ENCODE results near the gene SBF2.
"Not testable (repeated sequence)": the region's sequence is repeated elsewhere in the genome, so short reads cannot be mapped to it uniquely, and the experiment has no call there.

Gene SBF2

DNA sequence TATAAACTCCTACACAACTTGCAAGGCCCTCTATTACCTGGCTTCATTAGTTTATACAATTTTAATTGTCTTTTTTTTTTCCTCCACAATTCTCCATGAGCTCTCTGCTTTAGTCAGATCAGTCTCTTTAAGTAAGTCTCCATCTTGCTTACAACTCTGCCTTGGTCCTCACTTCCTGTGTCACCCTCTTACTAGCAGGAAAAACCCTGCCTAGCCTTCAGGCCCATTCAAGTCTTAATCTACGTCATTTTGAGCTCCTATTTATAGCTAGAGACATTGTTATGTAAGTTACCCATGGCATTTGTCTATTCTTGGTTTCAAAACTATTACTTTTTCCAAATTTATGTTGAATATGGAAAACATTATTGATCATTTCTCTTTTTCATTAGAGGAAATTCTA, 177.4 kb downstream of the SBF2 start:
- no peak for DNase-seq (ENCODE audit: low spot score)

GRCh38 chr11:10114593-10115404, 179.2 kb downstream of the SBF2 start:
- no peak for DNase-seq (ENCODE audit: low spot score)

GRCh38 chr11:10113852-10114251, 180.2 kb downstream of the SBF2 start:
- DNase-seq (ENCODE audit: low spot score): no peak

- peak; percentile 24 for DNase-seq (ENCODE audit: low spot score)
Measured at GRCh38 chr11:10109806-10110205, 184.2 kb downstream of the SBF2 start.

- peak; percentile 64 for DNase-seq (ENCODE audit: low spot score)
Measured at GRCh38 chr11:10108915-10109680, 184.9 kb downstream of the SBF2 start.

DNA sequence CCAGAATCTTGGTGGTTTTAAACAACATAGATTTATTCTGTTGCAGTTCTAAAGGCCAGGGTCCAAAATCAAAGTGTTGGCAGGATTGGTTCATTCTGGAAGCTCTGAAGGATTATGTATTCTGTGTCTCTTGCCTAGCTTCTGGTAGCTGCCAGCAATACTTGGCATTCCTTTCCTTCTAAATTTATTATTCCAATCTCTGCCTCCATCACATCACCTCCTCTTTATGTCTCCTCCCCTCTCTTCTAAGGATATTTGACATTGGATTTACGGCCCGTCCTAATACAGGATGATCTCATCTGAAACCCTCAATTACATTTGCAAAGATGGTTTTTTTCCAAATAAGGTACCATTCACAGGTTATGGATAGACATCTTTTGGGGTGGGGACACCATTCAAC, 186.5 kb downstream of the SBF2 start:
- no peak for DNase-seq (ENCODE audit: low spot score)

DNA sequence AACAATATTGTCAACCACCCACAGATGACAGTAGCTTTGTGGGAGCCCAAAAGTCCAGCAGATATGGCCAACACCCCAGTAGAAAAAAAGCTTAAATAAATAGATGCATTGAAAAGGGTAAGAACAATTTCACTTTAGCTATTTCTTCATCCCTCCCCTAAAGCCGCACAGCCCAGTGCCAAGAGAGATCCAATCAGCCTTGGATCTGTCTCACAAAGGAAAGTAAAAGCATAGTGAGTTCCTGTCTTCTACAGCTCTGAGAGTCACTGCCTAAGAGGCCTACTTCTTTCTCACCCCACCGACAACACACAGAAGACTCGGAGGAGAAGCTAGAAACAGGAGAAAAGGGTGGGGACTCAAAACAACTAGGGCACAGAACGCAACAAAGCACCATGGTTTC, 196.4 kb downstream of the SBF2 start:
- DNase-seq (ENCODE audit: low spot score): no peak

DNA sequence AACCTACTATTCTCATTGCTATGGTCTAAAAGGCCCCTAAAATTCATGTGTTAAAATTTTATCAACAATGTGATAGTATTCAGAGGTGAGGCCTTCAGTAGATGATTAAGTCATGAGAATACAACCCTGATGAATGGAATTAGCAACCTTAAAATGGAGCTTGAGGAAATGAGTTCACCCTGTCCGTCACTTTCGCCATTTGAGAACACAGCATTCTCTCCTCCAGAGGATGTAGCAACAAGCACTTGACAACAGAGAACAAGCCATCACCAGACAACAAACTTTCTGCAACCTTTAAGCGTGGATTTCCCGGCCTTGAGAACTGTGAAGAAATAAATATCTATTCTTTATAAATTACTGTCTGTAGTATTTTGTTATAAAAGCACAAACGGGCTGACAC, 197.0 kb downstream of the SBF2 start:
- DNase-seq (ENCODE audit: low spot score): no peak

GRCh38 chr11:10095412-10096208, 198.4 kb downstream of the SBF2 start:
- DNase-seq (ENCODE audit: low spot score): no peak

- no peak for DNase-seq (ENCODE audit: low spot score)
Measured at GRCh38 chr11:10092426-10092825, 201.6 kb downstream of the SBF2 start.

DNA sequence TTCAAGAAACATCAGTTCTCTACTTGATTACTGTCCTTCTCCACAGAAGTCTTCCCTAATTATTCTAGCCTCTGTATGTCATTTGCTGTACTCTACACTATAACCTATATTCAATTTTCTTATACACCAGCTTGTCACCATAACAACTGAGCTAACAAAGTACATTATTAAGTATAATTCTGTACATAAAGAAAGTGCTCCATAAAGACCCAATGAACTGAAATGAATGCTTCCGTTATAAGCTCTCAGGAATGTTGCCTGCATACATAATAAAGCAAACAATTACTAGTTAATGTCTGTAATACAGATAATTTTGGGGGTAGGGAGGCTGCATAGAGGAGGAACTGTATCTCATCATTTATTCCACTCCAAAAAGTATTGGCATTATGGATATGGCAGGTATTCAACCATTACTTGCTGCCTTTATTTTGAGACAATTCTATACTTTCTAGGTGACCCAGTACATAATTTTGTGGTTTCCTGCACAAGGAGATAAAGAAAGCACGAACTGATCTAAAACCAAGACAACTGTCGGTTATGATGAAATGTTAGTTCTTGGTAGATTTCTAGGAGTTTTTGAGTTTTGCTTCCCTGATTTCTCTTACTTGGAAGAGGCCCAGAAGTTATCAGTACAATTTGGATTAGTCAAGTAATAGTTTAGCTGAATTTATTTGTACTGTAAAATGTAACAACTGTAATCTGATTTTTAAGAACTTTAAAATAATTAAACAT, 202.5 kb downstream of the SBF2 start:
- no peak for DNase-seq (ENCODE audit: low spot score)

- DNase-seq (ENCODE audit: low spot score): not testable (repeated sequence)
Measured at GRCh38 chr11:10087923-10088225, 206.1 kb downstream of the SBF2 start.

DNA sequence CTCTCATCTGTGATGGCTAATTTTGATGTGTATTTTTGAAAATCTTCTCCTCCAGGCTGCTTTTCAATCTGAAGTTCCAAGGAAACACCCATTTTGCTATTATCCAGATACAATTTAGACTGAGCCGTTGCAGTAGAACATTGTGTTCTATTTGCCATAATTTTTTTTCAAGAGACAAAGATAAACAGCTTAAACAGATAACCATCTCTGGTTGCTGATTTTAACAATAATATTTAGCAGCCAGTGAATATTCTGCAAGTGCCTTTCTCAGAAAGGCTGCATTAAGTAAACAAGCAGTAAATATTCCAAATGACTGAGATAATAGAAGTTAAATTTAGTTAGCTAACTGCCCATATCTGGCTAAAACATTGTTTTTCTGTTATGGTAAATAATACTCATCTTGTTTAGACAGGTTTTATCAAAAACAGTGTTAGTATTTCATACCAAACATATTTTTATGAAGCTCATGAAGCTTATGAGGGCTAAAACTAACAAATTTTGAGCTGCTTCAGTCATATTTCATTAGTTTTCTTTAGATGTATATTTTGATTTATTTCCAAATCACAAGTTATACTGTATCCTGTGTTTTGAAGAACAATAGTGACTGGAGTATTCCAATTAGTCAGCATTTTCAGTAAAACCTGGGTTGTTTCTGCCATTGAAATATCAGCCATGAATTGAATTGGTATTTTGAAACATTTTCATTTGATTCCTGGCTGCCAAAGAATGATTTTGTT, 206.7 kb downstream of the SBF2 start:
- no peak for DNase-seq (ENCODE audit: low spot score)

DNA sequence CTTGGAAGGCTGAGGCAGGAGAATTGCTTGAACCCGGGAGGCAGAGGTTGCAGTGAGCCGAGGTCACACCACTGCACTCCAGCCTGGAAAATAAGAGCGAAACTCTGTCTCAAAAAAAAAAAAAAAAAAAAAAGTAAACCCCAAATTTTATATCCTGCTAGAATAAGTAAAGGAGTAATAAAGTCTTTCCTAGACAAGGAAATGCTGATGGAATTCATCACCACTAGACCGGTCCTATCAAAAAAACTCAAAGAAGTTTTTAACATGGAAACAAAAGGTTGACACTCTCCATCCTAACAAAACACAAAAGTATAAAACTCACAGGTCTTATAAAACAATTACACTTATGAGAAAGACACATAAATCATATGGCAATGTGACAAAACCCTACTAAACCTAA, 213.9 kb downstream of the SBF2 start:
- DNase-seq (ENCODE audit: low spot score): no peak

DNA sequence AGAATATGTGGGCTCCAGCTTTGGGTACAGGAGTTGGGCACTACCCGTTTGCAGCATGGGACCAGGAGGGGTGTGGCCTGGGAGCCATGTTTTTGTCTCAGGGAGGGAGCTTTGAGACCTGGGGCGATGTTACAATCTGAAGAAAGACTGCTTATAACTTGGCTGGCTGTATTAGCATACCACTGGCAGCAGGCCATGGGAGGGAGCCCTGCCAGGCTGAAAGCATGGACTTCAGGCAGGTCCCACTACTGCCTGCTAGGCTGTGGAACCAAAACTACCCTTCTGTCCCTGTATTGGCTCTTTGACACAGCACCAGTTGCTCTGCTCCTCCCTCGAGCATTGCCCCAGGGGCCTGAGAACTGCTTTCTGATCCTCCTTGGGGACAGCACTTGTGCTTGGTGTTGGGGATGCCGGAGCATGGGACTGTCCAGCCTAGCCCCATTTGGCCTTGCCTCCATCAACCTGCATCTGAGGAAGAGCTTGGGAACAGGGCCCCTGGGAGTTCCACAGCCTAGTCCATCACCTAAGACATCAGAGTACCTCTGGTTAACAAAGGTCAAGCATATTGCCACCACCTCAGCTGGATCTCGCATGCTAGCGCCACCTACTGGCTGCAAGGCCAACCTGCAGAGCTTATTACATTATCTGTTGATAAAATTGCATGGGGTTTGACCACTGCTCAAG, 217.4 kb downstream of the SBF2 start:
- DNase-seq (ENCODE audit: low spot score): peak; percentile 3

- no peak for DNase-seq (ENCODE audit: low spot score)
Measured at GRCh38 chr11:10075141-10075540, 218.9 kb downstream of the SBF2 start.

DNA sequence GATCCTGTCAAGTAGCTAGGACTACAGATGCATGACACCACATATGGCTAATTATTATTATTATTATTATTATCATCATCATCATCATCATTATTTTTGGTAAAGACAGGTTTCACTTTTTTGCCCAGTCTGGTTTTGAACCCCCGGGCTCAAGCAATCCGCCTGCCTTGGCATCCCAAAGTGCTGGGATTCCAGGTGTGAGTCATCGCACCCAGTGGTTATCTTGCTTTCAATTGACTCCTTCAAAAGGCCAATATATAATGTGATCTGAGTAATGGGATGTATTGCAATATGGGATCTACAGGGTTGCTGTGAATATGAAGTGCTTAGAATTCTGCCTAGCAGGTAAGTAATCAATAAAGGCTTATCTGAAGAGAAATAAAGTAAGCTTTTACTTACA, 221.2 kb downstream of the SBF2 start:
- DNase-seq (ENCODE audit: low spot score): no peak

GRCh38 chr11:10072142-10072541, 221.9 kb downstream of the SBF2 start:
- peak; percentile 4 for DNase-seq (ENCODE audit: low spot score)

DNA sequence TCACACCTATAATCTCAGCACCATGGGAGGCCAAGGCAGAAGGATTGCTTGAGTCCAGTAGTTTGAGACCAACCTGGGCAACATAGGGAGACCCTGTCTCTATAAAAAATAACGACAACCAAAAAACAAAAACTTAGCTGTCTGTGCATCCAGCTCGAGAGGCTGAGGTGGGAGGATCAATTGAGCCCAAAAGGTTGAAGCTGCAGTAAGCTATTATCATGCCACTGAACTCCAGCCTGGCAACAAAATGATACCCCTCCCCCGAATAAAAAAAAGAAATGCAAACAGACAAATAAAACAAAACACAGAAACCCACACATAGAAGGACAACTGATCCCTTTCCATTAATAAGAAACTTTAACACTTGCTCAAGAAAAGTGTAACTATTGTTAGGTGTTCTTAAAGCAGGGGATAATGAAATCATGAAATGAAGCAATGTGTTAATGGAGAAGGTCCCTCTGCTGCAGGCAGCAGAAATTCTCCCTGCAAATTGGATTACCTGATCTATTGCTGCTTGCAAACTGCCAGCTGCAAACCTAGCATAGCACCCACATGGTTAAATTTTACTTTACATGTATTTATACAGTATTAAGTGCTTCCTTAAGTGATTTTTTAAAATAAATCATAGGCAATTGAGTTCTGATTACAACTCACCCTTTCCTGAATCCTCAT, 226.3 kb downstream of the SBF2 start:
- no peak for DNase-seq (ENCODE audit: low spot score)

- DNase-seq (ENCODE audit: low spot score): no peak
Measured at GRCh38 chr11:10066441-10066840, 227.6 kb downstream of the SBF2 start.
